Loucy (cell line): ENCODE measurements around the gene MYL7.
A peak's percentile ranks its signal among the peaks of the same experiment; 100 is the strongest.

Experiments used
- H2AFZ ChIP-seq: fragments of 200-600 bp; sonication (generic); 2 replicates; pipeline ENCODE4 v1.6.0; 2016; ENCODE audit warnings: antibody characterized with exemption, mild to moderate bottlenecking, low read length, moderate library complexity
- H3F3A ChIP-seq: fragments of 200-600 bp; 2 replicates; pipeline ENCODE4 v1.6.0; 2016; ENCODE audit warnings: antibody characterized with exemption, low read depth, mild to moderate bottlenecking
- H3K27me3 ChIP-seq: fragments of 200-600 bp; sonication (generic); 2 replicates; pipeline ENCODE4 v1.6.1; 2014; ENCODE audit warnings: low read length, mild to moderate bottlenecking; ENCODE audit not compliant: insufficient read depth, poor library complexity, severe bottlenecking
- H3K36me3 ChIP-seq: fragments of 200-600 bp; sonication (generic); 2 replicates; pipeline ENCODE4 v1.6.1; 2016; ENCODE audit warnings: low read length; ENCODE audit not compliant: insufficient read depth
- H3K4me1 ChIP-seq: fragments of 200-600 bp; sonication (generic); 2 replicates; pipeline ENCODE4 v1.5.1; 2014; ENCODE audit warnings: low read length, mild to moderate bottlenecking; ENCODE audit not compliant: insufficient read depth, poor library complexity, severe bottlenecking
- H3K4me2 ChIP-seq: fragments of 200-600 bp; sonication (generic); 2 replicates; pipeline ENCODE4 v1.6.0; 2014; ENCODE audit warnings: antibody characterized with exemption, low read length, low read depth, mild to moderate bottlenecking; ENCODE audit not compliant: poor library complexity, severe bottlenecking
- H3K4me3 ChIP-seq: fragments of 200-600 bp; sonication (generic); 2 replicates; pipeline ENCODE4 v1.5.1; 2014; ENCODE audit warnings: low read length, mild to moderate bottlenecking, mixed read lengths; ENCODE audit not compliant: poor library complexity, severe bottlenecking
- H3K79me2 ChIP-seq: fragments of 200-600 bp; sonication (generic); 2 replicates; pipeline ENCODE4 v1.6.1; 2014; ENCODE audit warnings: low read length; ENCODE audit not compliant: insufficient read depth
- H3K9ac ChIP-seq: fragments of 200-600 bp; sonication (generic); 2 replicates; pipeline ENCODE4 v1.6.0; 2014; ENCODE audit warnings: mild to moderate bottlenecking, low read depth, low read length, moderate library complexity; ENCODE audit not compliant: poor library complexity, severe bottlenecking
- H3K9me2 ChIP-seq: fragments of 200-600 bp; sonication (generic); replicated peaks from 2 replicates; pipeline ENCODE4 v1.6.1; 2016; ENCODE audit warnings: low read depth, low read length, mixed read lengths
- H3K9me3 ChIP-seq: fragments of 200-600 bp; sonication (generic); 2 replicates; pipeline ENCODE4 v1.6.1; 2014; ENCODE audit warnings: mild to moderate bottlenecking, antibody characterized with exemption, low read length, low read depth; ENCODE audit not compliant: insufficient read depth
- H4K20me1 ChIP-seq: fragments of 200-600 bp; sonication (generic); 2 replicates; pipeline ENCODE4 v1.6.0; 2014; ENCODE audit warnings: antibody characterized with exemption, low read length, mild to moderate bottlenecking; ENCODE audit not compliant: insufficient read depth, poor library complexity, severe bottlenecking
- CTCF ChIP-seq: fragments of 200-600 bp; sonication (generic); conservative IDR thresholded peaks from 2 replicates; pipeline ENCODE4 v1.5.1; 2014; ENCODE audit warnings: mild to moderate bottlenecking, antibody characterized with exemption, low read length
- EZH2phosphoT487 ChIP-seq: fragments of 200-600 bp; IDR thresholded peaks from 2 replicates; pipeline ENCODE4 v1.6.1; 2018; ENCODE audit warnings: antibody characterized with exemption, mild to moderate bottlenecking, moderate library complexity, borderline replicate concordance

Gene MYL7

GRCh38 chr7:44132039-44132438 lies 9.1 kb downstream of the MYL7 start:
- no peak overlapping the region for H3K4me2 ChIP-seq
- H3K36me3 ChIP-seq = no peaks in the 10 kb centered on the region
- no peaks in the 10 kb centered on the region for H3K9me3 ChIP-seq
- no peaks in the 10 kb centered on the region for H3K79me2 ChIP-seq
- no peak overlapping the region; the same call in 1 of the 2 replicates for H2AFZ ChIP-seq
- no peak overlapping the region for H3K4me3 ChIP-seq
- no peaks in the 10 kb centered on the region for H3K27me3 ChIP-seq
- H3K4me1 ChIP-seq = peaks cover 16% of the 10 kb centered on the region
- no peaks in the 10 kb centered on the region for H3K9me2 ChIP-seq
- TF ChIP-seq EZH2phosphoT487 (no peak), CTCF (no peak)
- no peak overlapping the region for H3K9ac ChIP-seq
- H3F3A ChIP-seq = no peaks in the 10 kb centered on the region
- no peaks in the 10 kb centered on the region for H4K20me1 ChIP-seq

GRCh38 chr7:44131173-44132029 lies 9.7 kb downstream of the MYL7 start:
- H3K4me2 ChIP-seq = no peak overlapping the region
- no peak overlapping the region for H3K9ac ChIP-seq
- no peaks in the 10 kb centered on the region for H3K27me3 ChIP-seq
- H4K20me1 ChIP-seq = no peaks in the 10 kb centered on the region
- H2AFZ ChIP-seq = peak overlapping the region; percentile 60
- peaks cover 16% of the 10 kb centered on the region for H3K4me1 ChIP-seq
- TF ChIP-seq CTCF (peak; percentile 56), EZH2phosphoT487 (no peak)
- no peaks in the 10 kb centered on the region for H3K36me3 ChIP-seq
- no peaks in the 10 kb centered on the region for H3K9me2 ChIP-seq
- H3K79me2 ChIP-seq = no peaks in the 10 kb centered on the region
- H3K9me3 ChIP-seq = no peaks in the 10 kb centered on the region
- H3F3A ChIP-seq = no peaks in the 10 kb centered on the region
- H3K4me3 ChIP-seq = no peak overlapping the region

- H3K9ac ChIP-seq = peak overlapping the region; percentile 5
- H3K4me3 ChIP-seq = peak overlapping the region; percentile 37
Measured at GRCh38 chr7:44128721-44129582, 12.2 kb downstream of the MYL7 start.

More at GRCh38 chr7:44128721-44129582, 12.2 kb downstream of the MYL7 start:
- H3K4me1 ChIP-seq = peaks cover 16% of the 10 kb centered on the region
- no peaks in the 10 kb centered on the region for H3K27me3 ChIP-seq
- H3F3A ChIP-seq = peaks cover 5% of the 10 kb centered on the region; the same call in 1 of the 2 replicates
- no peaks in the 10 kb centered on the region for H4K20me1 ChIP-seq
- H2AFZ ChIP-seq = peak overlapping the region; percentile 30
- no peaks in the 10 kb centered on the region for H3K36me3 ChIP-seq
- H3K9me2 ChIP-seq = no peaks in the 10 kb centered on the region
- H3K4me2 ChIP-seq = peak overlapping the region; percentile 55
- H3K79me2 ChIP-seq = no peaks in the 10 kb centered on the region
- no peaks in the 10 kb centered on the region for H3K9me3 ChIP-seq
- no peak for TF ChIP-seq EZH2phosphoT487
- TF ChIP-seq CTCF = no peak; the same call in 1 of the 2 replicates
